Vagina (tissue), 2 donors: Measurements from ENCODE around the gene WNT7A.

ENCODE experiments used
- POLR2A ChIP-seq, 2 donors: fragments of 450-650 bp; IDR thresholded peaks; one replicate each; pipeline ENCODE4 v1.6.1; 2017; ENCODE audit warnings: antibody characterized with exemption in 2 of 2, mild to moderate bottlenecking in 2 of 2, moderate library complexity in 2 of 2
- POLR2AphosphoS5 ChIP-seq, 2 donors: sonication (generic); formaldehyde crosslinking; IDR thresholded peaks; one replicate each; pipeline ENCODE4 v1.9.0; 2017; ENCODE audit warnings: antibody characterized with exemption in 2 of 2, mild to moderate bottlenecking in 2 of 2, low read depth in 1 of 2; ENCODE audit not compliant: insufficient read depth in 1 of 2
- TF ChIP-seq, protein P1 (sequence below), 3 experiments: fragments of 450-650 bp in 2 of 3; fragments of 200-600 bp in 1 of 3; sonication (generic) in 1 of 3; IDR thresholded peaks; one replicate each; pipeline ENCODE4 v1.5.1; 2017 to 2019; ENCODE audit warnings: antibody characterized with exemption in 3 of 3, mild to moderate bottlenecking in 2 of 3, moderate library complexity in 2 of 3

DNA sequence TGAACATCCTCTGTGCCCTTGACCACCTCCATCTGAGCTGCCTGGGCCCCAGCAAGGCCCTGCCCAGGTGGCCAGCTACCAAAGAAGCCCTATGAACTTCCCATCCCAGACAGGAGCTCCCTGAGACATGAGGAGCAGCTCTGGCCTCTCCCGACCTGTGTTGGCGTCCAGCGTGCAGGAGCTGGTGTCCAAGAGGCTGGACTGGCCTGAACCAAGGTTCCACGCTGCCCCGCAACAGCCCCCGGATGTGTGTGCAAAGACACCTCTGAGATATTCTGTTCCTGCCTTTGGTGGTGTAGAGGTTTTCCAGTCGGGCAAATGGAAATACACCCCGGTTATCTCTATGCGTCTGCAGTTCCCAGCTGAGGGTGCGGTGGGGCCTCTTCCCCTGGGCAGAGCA, 42.1 kb downstream of the WNT7A start:
- TF ChIP-seq, protein P1, sequence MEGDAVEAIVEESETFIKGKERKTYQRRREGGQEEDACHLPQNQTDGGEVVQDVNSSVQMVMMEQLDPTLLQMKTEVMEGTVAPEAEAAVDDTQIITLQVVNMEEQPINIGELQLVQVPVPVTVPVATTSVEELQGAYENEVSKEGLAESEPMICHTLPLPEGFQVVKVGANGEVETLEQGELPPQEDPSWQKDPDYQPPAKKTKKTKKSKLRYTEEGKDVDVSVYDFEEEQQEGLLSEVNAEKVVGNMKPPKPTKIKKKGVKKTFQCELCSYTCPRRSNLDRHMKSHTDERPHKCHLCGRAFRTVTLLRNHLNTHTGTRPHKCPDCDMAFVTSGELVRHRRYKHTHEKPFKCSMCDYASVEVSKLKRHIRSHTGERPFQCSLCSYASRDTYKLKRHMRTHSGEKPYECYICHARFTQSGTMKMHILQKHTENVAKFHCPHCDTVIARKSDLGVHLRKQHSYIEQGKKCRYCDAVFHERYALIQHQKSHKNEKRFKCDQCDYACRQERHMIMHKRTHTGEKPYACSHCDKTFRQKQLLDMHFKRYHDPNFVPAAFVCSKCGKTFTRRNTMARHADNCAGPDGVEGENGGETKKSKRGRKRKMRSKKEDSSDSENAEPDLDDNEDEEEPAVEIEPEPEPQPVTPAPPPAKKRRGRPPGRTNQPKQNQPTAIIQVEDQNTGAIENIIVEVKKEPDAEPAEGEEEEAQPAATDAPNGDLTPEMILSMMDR (IDR thresholded peaks at IDR 0.05): no peak
- TF ChIP-seq POLR2A (IDR thresholded peaks at IDR 0.05) (no peak), POLR2AphosphoS5 (IDR thresholded peaks at IDR 0.05; ENCODE audit: insufficient read depth in 1 of 2, low read depth in 1 of 2) (no peak)
